Measurements from ENCODE around the gene KCNAB2. TPM values are rescaled to one million over a fixed set of nuclear protein-coding genes. Genes with fewer than 3 reads are reported as not detected.
"Not testable (repeated sequence)": the region's sequence is repeated elsewhere in the genome, so short reads cannot be mapped to it uniquely, and the experiment has no call there.

KCNAB2 gene
- total RNA-seq, 2 donors from 2014 or later: 14.0 to 36.1 TPM

DNA sequence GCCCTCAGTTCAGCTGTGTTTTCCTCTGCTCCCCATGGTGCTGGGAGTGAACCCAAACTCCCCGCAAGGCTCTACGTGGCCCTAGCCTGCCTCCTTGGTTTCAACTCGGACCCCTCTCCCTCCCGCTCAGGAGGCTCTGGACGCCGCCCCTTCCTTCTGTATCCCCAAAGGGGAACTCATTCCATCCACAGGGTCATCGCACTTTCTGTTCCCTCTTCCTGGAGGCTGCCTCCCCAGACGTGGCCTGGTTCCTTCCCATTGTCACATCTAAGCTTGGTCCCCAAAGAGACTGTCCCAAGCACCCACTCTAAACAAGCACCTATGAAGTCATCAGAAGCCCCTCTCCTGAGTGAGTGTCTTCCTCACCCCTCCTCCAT, 10.9 kb downstream of the KCNAB2 start:
- Histone ChIP-seq H3K4me1 (ENCODE audit: control insufficient read depth in 1 of 2, low read depth in 2 of 2) (peaks cover 0 to 4% of the 10 kb centered on the region in 2 donors), H3K27me3 (replicated peaks; ENCODE audit: insufficient read depth) (no peaks in the 10 kb centered on the region), H3K4me3 (no peak overlapping the region), H3K27ac (no peak overlapping the region), H3K9me3 (no peaks in the 10 kb centered on the region), H3K36me3 (no peaks in the 10 kb centered on the region)
- DNase-seq (ENCODE audit: low spot score) (no peak), ATAC-seq (ENCODE audit: insufficient number of reproducible peaks, low FRiP score, low read depth) (no peak)
- TF ChIP-seq, protein P1, sequence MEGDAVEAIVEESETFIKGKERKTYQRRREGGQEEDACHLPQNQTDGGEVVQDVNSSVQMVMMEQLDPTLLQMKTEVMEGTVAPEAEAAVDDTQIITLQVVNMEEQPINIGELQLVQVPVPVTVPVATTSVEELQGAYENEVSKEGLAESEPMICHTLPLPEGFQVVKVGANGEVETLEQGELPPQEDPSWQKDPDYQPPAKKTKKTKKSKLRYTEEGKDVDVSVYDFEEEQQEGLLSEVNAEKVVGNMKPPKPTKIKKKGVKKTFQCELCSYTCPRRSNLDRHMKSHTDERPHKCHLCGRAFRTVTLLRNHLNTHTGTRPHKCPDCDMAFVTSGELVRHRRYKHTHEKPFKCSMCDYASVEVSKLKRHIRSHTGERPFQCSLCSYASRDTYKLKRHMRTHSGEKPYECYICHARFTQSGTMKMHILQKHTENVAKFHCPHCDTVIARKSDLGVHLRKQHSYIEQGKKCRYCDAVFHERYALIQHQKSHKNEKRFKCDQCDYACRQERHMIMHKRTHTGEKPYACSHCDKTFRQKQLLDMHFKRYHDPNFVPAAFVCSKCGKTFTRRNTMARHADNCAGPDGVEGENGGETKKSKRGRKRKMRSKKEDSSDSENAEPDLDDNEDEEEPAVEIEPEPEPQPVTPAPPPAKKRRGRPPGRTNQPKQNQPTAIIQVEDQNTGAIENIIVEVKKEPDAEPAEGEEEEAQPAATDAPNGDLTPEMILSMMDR (IDR thresholded peaks at IDR 0.05): no peak

DNA sequence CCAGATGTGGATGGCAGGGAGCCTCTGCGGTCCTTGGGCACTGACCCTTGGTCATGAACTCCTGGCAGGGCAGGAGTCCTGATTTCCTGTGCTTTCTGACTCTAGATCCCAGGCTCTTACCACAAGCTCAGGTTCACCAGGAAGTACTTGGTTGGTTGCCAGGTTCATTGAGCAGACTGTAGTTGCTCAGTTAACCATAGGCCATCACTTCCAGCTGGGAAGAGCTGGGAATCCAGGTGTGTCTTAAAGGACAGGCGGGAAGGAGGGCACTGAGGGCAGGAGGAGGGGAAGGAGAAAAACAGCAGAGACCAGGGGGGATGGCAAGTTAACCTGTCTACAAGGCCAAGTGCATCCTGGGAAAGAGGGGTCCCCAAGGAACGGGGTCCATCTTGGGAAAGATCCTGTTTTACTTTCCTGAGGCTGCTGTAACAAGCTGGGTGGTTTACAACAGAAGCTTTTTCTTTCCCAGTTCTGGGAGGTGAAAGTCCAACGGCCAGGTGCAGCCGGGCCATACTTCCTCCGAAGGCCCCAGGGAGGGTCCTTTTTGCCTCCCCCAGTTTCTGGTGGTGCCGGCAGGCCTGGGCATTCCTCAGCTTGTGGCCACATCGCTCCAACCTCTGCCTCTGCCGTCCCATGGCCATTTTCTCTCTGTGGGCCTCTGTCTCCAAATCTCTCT, 11.6 kb downstream of the KCNAB2 start:
- TF ChIP-seq, protein P1 (IDR thresholded peaks at IDR 0.05): no peak
- no peak for DNase-seq (ENCODE audit: low spot score)
- Histone ChIP-seq H3K36me3 (no peaks in the 10 kb centered on the region), H3K4me1 (ENCODE audit: control insufficient read depth in 1 of 2, low read depth in 2 of 2) (peaks cover 0 to 4% of the 10 kb centered on the region in 2 donors), H3K4me3 (no peak overlapping the region), H3K27me3 (replicated peaks; ENCODE audit: insufficient read depth) (no peaks in the 10 kb centered on the region), H3K9me3 (no peaks in the 10 kb centered on the region), H3K27ac (no peak overlapping the region)
- no peak for ATAC-seq (ENCODE audit: insufficient number of reproducible peaks, low FRiP score, low read depth)

DNA sequence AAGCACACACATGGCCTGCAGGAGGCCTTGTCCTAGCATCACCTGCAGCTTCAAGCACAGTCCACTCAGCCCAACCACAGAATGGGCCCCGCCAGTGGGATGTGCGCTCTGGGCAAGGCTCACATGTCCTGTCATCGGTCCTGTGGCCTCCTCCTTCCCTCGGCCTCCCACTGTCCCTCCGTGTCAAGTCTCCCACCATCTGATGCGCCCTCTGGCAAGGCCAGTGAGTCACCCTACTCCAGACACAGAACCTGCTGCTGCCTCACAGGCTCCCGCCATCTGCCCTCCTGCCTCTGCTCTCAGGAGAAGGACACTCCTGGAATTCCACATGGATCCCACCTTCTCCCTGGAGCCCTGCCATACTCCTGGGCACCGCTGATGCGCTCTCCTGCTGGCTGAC, 14.2 kb downstream of the KCNAB2 start:
- ATAC-seq (ENCODE audit: insufficient number of reproducible peaks, low FRiP score, low read depth): no peak
- Histone ChIP-seq H3K36me3 (no peaks in the 10 kb centered on the region), H3K4me1 (ENCODE audit: control insufficient read depth in 1 of 2, low read depth in 2 of 2) (peaks cover 0 to 4% of the 10 kb centered on the region in 2 donors), H3K27me3 (replicated peaks; ENCODE audit: insufficient read depth) (no peaks in the 10 kb centered on the region), H3K4me3 (no peak overlapping the region), H3K9me3 (no peaks in the 10 kb centered on the region), H3K27ac (no peak overlapping the region)
- DNase-seq (ENCODE audit: low spot score): no peak
- TF ChIP-seq, protein P1 (IDR thresholded peaks at IDR 0.05): no peak

DNA sequence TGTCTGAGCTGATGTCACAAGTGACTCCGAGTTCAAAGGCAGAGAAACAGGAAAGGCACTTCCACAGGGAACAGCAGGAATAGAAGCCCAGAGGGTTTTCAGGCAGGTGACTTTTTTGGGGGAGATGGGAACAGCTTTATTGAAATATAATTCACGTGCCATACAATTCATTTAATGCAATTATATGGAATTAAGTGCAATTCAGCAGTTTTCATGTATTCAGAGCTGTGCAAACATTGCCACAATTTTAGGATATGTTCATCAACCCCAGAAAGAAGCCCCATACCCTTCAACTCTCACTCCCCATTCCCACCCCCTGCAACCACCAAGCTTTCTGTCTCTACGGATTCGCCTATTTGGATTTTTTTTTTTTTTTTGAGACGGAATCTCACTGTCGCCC, 17.0 kb downstream of the KCNAB2 start:
- Histone ChIP-seq H3K4me1 (ENCODE audit: control insufficient read depth in 1 of 2, low read depth in 2 of 2) (peaks cover 0 to 4% of the 10 kb centered on the region in 2 donors), H3K27me3 (replicated peaks; ENCODE audit: insufficient read depth) (no peaks in the 10 kb centered on the region), H3K4me3 (no peak overlapping the region), H3K9me3 (no peaks in the 10 kb centered on the region), H3K36me3 (no peaks in the 10 kb centered on the region), H3K27ac (no peak overlapping the region)
- TF ChIP-seq, protein P1 (IDR thresholded peaks at IDR 0.05): no peak
- ATAC-seq (ENCODE audit: insufficient number of reproducible peaks, low FRiP score, low read depth) (no peak), DNase-seq (ENCODE audit: low spot score) (no peak)

DNA sequence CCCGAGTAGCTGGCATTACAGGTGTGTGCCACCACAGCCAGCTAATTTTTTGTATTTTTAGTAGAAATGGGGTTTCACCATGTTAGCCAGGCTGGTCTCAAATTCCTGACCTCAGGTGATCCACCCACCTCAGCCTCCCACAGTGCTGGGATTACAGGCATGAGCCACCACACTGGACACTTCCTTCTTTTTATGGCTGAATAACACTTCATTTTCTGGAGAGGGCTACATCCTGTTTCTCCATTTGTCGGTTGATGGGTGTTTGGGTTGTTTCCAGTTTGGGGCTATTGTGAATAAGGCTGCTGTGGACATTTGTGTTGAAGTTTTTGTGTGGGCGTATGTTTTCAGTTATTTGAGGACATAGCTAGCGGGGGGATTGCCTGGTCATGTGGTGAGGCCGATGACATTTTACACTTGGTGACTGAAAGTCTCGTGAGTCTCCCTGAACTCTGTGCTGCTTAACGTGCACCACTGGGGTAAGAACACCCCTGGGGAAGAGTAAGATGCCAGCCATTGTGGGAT, 17.9 kb downstream of the KCNAB2 start:
- H3K27me3 ChIP-seq (replicated peaks; ENCODE audit: insufficient read depth); H3K36me3 ChIP-seq; H3K4me3 ChIP-seq; H3K9me3 ChIP-seq; ATAC-seq (ENCODE audit: insufficient number of reproducible peaks, low FRiP score, low read depth); H3K4me1 ChIP-seq (ENCODE audit: control insufficient read depth in 1 of 2, low read depth in 2 of 2); H3K27ac ChIP-seq; DNase-seq (ENCODE audit: low spot score): not testable (repeated sequence)

All from thoracic aorta (tissue), 2 donors.